Breast epithelium (tissue), 4 donors: Measurements from ENCODE around the gene AACS. TPM values are rescaled to one million over a fixed set of nuclear protein-coding genes. Genes with fewer than 3 reads are reported as not detected.

ENCODE experiments used
- DNase-seq, 2 donors: peaks; one replicate each; pipeline ENCODE4 v3.0.0-alpha.2; 2019; ENCODE audit warnings: low spot score in 2 of 2
- H3K27ac ChIP-seq, 2 donors: fragments of 200-600 bp; sonication (generic) in 1 of 2; one replicate each; pipeline ENCODE4 v1.5.1; 2016 to 2019; ENCODE audit warnings: mild to moderate bottlenecking in 1 of 2
- H3K27me3 ChIP-seq, 2 donors: fragments of 200-600 bp; sonication (generic) in 1 of 2; one replicate each; pipeline versions ENCODE4 v1.5.1 to v1.6.0; 2017 to 2019; ENCODE audit warnings: control low read depth in 1 of 2, mild to moderate bottlenecking in 1 of 2
- H3K36me3 ChIP-seq: fragments of 200-600 bp; one replicate; pipeline ENCODE4 v1.5.1; 2019
- H3K4me1 ChIP-seq, 2 donors: fragments of 200-600 bp; sonication (generic); one replicate each; pipeline ENCODE4 v1.5.1; 2016 to 2019; ENCODE audit warnings: control low read depth in 1 of 2
- H3K4me3 ChIP-seq, 3 donors: fragments of 200-600 bp; sonication (generic); 1 replicate in 2 of 3; 2 replicates in 1 of 3; pipeline ENCODE4 v1.5.1; 2016 to 2019; ENCODE audit warnings: mild to moderate bottlenecking in 3 of 3, moderate library complexity in 2 of 3
- H3K9me3 ChIP-seq, 2 donors: fragments of 200-600 bp; sonication (generic) in 1 of 2; one replicate each; pipeline ENCODE4 v1.5.1; 2016 to 2019; ENCODE audit warnings: control low read depth in 1 of 2
- CTCF ChIP-seq, 3 donors: fragments of 450-650 bp; IDR thresholded peaks; one replicate each; pipeline ENCODE4 v1.5.1; 2016 to 2017; ENCODE audit warnings: antibody characterized with exemption in 3 of 3, mild to moderate bottlenecking in 3 of 3, moderate library complexity in 3 of 3
- POLR2A ChIP-seq: fragments of 450-650 bp; IDR thresholded peaks from one replicate; pipeline ENCODE4 v1.6.1; 2016; ENCODE audit warnings: antibody characterized with exemption, mild to moderate bottlenecking, moderate library complexity
- POLR2AphosphoS5 ChIP-seq, 3 donors: sonication (generic); formaldehyde crosslinking; IDR thresholded peaks; one replicate each; pipeline ENCODE4 v1.6.1; 2017; ENCODE audit warnings: antibody characterized with exemption in 3 of 3
- intact Hi-C: fragments of 100-400 bp; cut with DNase I; formaldehyde crosslinking; loops from one replicate; pipeline ENCODE4 v1.15.1; 2023; ENCODE audit warnings: low total_unique reads
- total RNA-seq, 3 donors: library from RNA; depleted of rRNA; stranded (reverse); fragments of >200 nt; gene quantifications; one replicate each; pipeline ENCODE4 v1.1.0, GENCODE V29; 2016

AACS gene
- total RNA-seq, 3 donors from 2014 or later = 28.8 to 79.0 (median 33.7) TPM

GRCh38 chr12:125068391-125068790, 3.2 kb downstream of the AACS start:
- no peak for DNase-seq
- intact Hi-C loops = no loop called here
- peaks cover 0 to 6% of the 10 kb centered on the region in 2 donors for H3K4me1 ChIP-seq

GRCh38 chr12:125069616-125070015, 4.4 kb downstream of the AACS start:
- no peak overlapping the region for H3K4me3 ChIP-seq
- H3K27ac ChIP-seq = no peak overlapping the region
- peaks cover 0 to 6% of the 10 kb centered on the region in 2 donors for H3K4me1 ChIP-seq
- DNase-seq = no peak
- H3K27me3 ChIP-seq = no peaks in the 10 kb centered on the region
- intact Hi-C loops = no loop called here
- no peak for TF ChIP-seq CTCF (IDR thresholded peaks at IDR 0.05)
- TF ChIP-seq POLR2A = no peak
- no peak for TF ChIP-seq POLR2AphosphoS5 (IDR thresholded peaks at IDR 0.05)
- no peaks in the 10 kb centered on the region for H3K9me3 ChIP-seq
- H3K36me3 ChIP-seq = no peaks in the 10 kb centered on the region

More at GRCh38 chr12:125068391-125068790, 3.2 kb downstream of the AACS start:
- no peaks in the 10 kb centered on the region for H3K9me3 ChIP-seq
- no peaks in the 10 kb centered on the region for H3K27me3 ChIP-seq
- H3K27ac ChIP-seq = no peak overlapping the region
- no peaks in the 10 kb centered on the region for H3K36me3 ChIP-seq
- no peak overlapping the region for H3K4me3 ChIP-seq
- TF ChIP-seq POLR2AphosphoS5 (IDR thresholded peaks at IDR 0.05) (no peak), POLR2A (no peak), CTCF (IDR thresholded peaks at IDR 0.05) (no peak)

DNA sequence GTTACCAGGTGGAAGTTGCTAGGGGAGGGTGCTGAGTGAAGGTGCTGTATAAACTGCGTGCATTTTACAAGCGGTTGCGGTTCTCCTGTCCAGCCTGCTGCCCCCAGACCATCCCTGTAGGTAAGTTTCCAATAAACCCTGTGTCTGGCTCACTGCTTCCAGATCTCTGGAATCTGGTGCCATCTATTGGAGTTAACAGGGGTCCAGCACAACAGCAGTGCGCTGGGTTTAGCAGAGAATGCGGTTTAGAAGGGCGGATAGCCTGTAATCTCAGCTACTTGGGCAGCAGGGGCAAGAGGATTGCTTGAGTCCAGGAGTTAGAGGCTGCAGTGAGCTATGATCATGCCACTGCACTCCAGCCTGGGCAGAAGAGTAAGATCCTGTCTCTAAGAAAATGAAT, 4.9 kb downstream of the AACS start:
- Histone ChIP-seq H3K4me3 (no peak overlapping the region), H3K4me1 (peaks cover 0 to 6% of the 10 kb centered on the region in 2 donors), H3K9me3 (no peaks in the 10 kb centered on the region), H3K27me3 (no peaks in the 10 kb centered on the region), H3K36me3 (no peaks in the 10 kb centered on the region), H3K27ac (no peak overlapping the region)
- no peak for DNase-seq
- TF ChIP-seq CTCF (IDR thresholded peaks at IDR 0.05) (no peak), POLR2A (no peak), POLR2AphosphoS5 (IDR thresholded peaks at IDR 0.05) (no peak)
- intact Hi-C loops = no loop called here

DNA sequence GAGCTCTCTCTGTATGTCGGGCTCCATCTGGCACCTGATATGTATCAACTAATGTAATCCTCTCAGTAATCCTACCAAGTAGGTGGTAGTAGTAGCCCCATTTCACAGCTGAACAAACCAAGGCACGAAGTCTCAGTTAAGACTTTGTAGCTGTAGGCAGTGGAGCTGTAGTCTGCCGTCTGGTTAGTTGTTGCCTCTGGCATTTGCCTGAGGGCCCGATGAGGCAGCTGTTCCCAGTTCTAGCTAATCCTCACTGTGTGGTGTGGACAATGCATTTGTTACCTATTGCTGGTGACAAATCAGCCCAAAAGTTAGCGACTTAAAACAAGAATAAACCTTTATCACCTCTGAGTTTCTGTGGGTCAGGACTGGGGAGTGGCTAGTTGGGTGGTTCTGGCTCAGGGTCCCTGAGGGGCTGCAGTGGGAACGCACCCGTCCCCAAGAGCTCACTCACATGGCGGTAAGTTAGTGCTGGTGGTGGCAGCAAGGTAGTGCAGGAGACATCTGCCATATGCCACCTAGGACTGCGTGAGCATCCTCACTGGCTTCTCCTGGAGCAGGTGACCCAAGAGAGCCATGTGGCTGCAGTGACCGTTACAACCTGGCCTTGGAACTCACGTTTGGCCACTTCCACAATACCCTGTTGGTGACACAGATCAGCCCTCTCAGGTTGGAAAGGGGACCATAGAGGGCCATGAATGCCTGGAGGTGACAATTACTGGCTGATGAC, 5.6 kb downstream of the AACS start:
- TF ChIP-seq POLR2A (no peak), POLR2AphosphoS5 (IDR thresholded peaks at IDR 0.05) (no peak), CTCF (IDR thresholded peaks at IDR 0.05) (no peak)
- H3K4me3 ChIP-seq = no peak overlapping the region
- H3K4me1 ChIP-seq = peaks cover 0 to 4% of the 10 kb centered on the region in 2 donors
- H3K27ac ChIP-seq = no peak overlapping the region
- no peak for DNase-seq
- intact Hi-C loops = no loop called here
- no peaks in the 10 kb centered on the region for H3K36me3 ChIP-seq
- no peaks in the 10 kb centered on the region for H3K9me3 ChIP-seq
- no peaks in the 10 kb centered on the region for H3K27me3 ChIP-seq

- Histone ChIP-seq H3K4me1 (no peaks in the 10 kb centered on the region), H3K36me3 (no peaks in the 10 kb centered on the region), H3K9me3 (no peaks in the 10 kb centered on the region), H3K4me3 (no peak overlapping the region), H3K27me3 (no peaks in the 10 kb centered on the region), H3K27ac (no peak overlapping the region)
- DNase-seq = no peak
- intact Hi-C loops = no loop called here
- no peak for TF ChIP-seq POLR2A
- TF ChIP-seq CTCF (IDR thresholded peaks at IDR 0.05) = no peak
- no peak for TF ChIP-seq POLR2AphosphoS5 (IDR thresholded peaks at IDR 0.05)
Observed at GRCh38 chr12:125071456-125071855, 6.2 kb downstream of the AACS start.
